Endothelial cell (in vitro differentiated cells): ENCODE measurements around the gene PNMT. TPM values are rescaled to one million over a fixed set of nuclear protein-coding genes. Genes with fewer than 3 reads are reported as not detected.

Experiments used
- DNase-seq: peaks from one replicate; pipeline ENCODE4 v3.0.0; 2021; ENCODE audit warnings: low spot score
- H3K27ac Mint-ChIP-seq: one replicate; pipeline ENCODE4 v1.8.0; 2021; ENCODE audit warnings: mixed read lengths, inconsistent platforms; ENCODE audit not compliant: unreplicated experiment
- H3K27me3 Mint-ChIP-seq: one replicate; pipeline ENCODE4 v1.8.0; 2021; ENCODE audit warnings: mild to moderate bottlenecking, moderate library complexity, mixed read lengths, inconsistent platforms; ENCODE audit not compliant: unreplicated experiment
- H3K36me3 Mint-ChIP-seq: one replicate; pipeline ENCODE4 v1.8.0; 2021; ENCODE audit warnings: mild to moderate bottlenecking, low read depth, mixed read lengths, inconsistent platforms; ENCODE audit not compliant: unreplicated experiment
- H3K4me1 Mint-ChIP-seq: one replicate; pipeline ENCODE4 v1.8.0; 2021; ENCODE audit warnings: mild to moderate bottlenecking, mixed read lengths, inconsistent platforms; ENCODE audit not compliant: unreplicated experiment
- H3K4me3 Mint-ChIP-seq: one replicate; pipeline ENCODE4 v1.8.0; 2021; ENCODE audit warnings: mild to moderate bottlenecking, mixed read lengths, inconsistent platforms; ENCODE audit not compliant: unreplicated experiment
- H3K9me3 Mint-ChIP-seq: one replicate; pipeline ENCODE4 v1.8.0; 2021; ENCODE audit warnings: mixed read lengths, inconsistent platforms; ENCODE audit not compliant: unreplicated experiment
- total RNA-seq: library from RNA; stranded (reverse); fragmentation: NEBNext Ultra II Directional; extraction: Animal tissue kit (Norgen Biotek cat#: 25700); gene quantifications from one replicate; pipeline ENCODE4 v1.2.1, GENCODE V29; 2021; ENCODE audit not compliant: unreplicated experiment
- TF ChIP-seq, protein P1 (sequence below): fragments of 200-600 bp; sonication (generic); IDR thresholded peaks from one replicate; pipeline ENCODE4 v1.5.0; 2021; ENCODE audit warnings: antibody characterized with exemption; ENCODE audit not compliant: unreplicated experiment

The PNMT gene
- total RNA-seq, 1 donor from 2014 or later: not detected

DNA sequence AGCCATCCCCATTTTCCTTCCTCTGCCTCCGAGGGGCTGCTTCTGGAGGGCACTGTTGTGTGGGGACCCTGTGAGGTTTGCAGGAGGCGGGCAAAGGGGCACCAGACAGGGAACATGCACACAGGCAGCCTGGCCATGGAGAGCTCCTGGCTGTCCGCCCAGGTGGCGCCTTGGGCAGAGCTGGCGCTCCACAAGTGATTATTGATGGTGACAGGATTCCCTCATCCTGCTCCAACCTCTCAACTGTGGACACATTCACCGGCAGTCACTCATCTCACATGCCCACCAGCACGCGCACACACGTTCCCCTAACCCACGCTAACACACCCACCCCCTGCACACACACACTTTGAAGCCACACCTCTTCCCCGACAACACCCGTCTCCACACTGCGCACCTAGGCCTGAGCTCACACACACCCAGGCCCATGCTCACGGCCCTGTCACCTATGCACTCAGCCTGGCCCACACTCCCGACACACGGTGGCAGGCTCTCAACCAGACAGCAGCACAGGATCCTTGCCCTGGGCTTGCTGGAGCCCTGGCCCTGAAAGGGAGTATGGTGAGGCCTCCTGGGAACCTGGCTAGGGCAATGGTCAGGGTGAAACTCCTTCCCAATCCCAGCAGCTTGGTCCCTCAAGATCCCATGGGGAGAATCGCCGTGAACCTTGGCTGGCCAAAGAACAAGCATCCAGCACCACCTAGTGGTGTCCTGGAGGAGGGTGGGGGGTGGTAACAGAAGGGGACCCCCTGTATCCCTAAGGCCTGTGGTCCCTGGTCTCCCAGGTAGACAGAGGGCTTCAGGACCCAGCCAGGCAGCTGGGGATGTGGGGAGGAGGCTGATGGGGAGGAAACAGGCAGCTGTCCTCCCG, 3.6 kb downstream of the PNMT start:
- Mint-ChIP-seq H3K4me3 (no peak overlapping the region), H3K27ac (peak overlapping the region; percentile 30), H3K27me3 (peaks cover 24% of the 10 kb centered on the region), H3K9me3 (no peaks in the 10 kb centered on the region), H3K36me3 (peaks cover 5% of the 10 kb centered on the region), H3K4me1 (peaks cover 4% of the 10 kb centered on the region)
- DNase-seq: peak; percentile 58
- TF ChIP-seq, protein P1, sequence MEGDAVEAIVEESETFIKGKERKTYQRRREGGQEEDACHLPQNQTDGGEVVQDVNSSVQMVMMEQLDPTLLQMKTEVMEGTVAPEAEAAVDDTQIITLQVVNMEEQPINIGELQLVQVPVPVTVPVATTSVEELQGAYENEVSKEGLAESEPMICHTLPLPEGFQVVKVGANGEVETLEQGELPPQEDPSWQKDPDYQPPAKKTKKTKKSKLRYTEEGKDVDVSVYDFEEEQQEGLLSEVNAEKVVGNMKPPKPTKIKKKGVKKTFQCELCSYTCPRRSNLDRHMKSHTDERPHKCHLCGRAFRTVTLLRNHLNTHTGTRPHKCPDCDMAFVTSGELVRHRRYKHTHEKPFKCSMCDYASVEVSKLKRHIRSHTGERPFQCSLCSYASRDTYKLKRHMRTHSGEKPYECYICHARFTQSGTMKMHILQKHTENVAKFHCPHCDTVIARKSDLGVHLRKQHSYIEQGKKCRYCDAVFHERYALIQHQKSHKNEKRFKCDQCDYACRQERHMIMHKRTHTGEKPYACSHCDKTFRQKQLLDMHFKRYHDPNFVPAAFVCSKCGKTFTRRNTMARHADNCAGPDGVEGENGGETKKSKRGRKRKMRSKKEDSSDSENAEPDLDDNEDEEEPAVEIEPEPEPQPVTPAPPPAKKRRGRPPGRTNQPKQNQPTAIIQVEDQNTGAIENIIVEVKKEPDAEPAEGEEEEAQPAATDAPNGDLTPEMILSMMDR: peak; percentile 42

DNA sequence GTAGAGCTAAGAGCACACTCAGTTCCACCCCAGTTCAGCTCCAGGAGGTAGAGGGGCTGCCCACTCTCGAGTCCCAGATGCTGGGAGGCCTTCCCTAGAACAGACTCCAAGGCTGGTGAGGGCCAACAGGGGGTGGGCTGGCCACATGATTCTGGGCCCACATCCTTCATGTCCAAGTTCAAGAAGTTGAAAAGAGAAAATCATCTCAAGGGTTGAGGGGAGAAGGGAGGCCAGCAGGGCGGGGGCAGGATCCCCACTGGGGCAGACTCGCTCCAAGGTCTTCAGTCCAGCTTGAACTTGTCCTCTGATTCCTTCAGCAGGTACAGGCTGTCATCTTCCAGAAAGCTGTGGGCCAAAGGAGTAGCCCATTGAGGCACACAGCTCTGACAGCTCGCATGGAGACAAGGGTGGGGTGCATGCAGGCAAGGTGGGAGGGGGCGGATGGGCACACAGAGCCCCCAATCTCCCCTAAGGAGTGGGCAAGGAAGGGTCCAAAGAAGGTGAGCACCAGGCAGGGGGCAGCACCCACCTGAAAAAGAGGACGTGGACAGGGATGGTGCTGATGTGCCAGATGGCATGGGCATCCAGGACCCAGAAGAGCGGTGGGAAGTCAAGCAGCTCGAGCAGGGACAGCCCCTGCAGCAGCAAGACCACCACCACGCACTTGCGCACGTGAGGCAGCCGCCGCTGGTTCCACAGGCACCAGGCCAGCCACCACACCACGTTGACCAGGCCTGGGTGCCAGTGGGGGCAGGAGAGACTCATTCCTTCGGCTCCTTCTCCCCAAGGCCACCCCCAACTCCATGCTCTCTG, 4.5 kb downstream of the PNMT start:
- Mint-ChIP-seq H3K4me1 (peaks cover 4% of the 10 kb centered on the region), H3K27ac (no peak overlapping the region), H3K27me3 (peaks cover 23% of the 10 kb centered on the region), H3K9me3 (no peaks in the 10 kb centered on the region), H3K36me3 (peaks cover 5% of the 10 kb centered on the region), H3K4me3 (no peak overlapping the region)
- TF ChIP-seq, protein P1: no peak
- DNase-seq: no peak

DNA sequence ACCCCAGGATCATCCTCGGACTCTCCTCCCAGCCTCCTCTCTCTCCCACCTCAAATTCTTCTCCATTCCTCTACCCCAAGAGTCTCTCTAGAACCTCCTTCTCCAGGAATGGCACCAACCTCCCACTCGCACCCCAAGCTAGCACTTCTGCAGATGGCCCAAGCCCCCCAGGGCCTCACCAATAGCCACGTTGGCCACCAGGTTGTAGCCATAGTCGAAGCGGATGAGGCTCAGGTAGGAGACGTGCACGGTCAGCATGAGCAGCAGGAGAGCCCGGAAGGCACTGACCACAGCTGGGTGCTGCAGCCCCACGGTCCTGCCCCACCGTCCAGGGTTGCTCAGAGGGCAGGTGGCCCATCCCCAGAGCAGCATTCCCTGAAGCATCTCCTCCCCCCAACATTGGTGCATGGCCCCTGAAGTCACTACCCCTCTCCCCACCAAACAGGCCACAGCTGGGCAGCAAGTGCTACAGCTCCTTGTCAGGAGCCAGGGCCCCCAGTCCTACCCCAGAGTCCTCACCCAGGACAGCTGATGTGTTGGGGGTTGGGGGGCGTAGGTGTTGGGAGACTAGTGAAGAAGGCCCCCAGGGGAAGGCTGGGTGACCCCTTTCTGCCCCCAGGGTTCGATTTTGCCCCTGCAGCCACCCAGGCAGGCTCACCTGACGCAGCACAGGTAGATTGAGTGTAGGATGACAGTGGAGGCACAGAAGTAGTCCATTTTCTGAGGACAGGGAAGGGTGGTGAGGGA, 5.3 kb downstream of the PNMT start:
- Mint-ChIP-seq H3K4me1 (peaks cover 3% of the 10 kb centered on the region), H3K36me3 (peaks cover 5% of the 10 kb centered on the region), H3K27ac (no peak overlapping the region)

DNA sequence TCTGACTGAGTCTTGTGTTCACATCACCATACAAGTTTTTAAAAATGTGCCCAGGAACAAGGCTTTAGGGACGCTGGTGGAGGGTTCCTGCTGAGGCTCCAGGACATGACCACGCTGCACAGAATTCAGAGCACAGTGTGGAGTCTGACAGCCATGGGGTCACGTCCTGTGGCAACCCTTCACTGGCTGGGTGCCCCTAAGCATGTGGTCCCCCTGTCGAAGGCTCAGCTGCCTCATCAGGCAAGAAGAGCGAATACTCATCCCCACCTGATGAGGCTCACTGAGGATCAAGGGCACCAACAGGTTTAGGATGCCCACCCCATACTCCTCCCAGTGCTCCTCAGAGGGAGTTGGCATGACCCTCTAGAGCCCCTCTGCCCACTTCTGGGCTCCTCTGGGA, 5.9 kb downstream of the PNMT start:
- no peak for DNase-seq
- TF ChIP-seq, protein P1: no peak
- Mint-ChIP-seq H3K36me3 (peaks cover 5% of the 10 kb centered on the region), H3K27ac (no peak overlapping the region), H3K9me3 (no peaks in the 10 kb centered on the region), H3K4me1 (peaks cover 2% of the 10 kb centered on the region), H3K27me3 (peaks cover 19% of the 10 kb centered on the region), H3K4me3 (no peak overlapping the region)

More for the DNA sequence above, 5.3 kb downstream of the PNMT start:
- H3K4me3 Mint-ChIP-seq: no peak overlapping the region
- TF ChIP-seq, protein P1: no peak
- H3K9me3 Mint-ChIP-seq: no peaks in the 10 kb centered on the region
- peaks cover 23% of the 10 kb centered on the region for H3K27me3 Mint-ChIP-seq
- no peak for DNase-seq
